ENCODE measurements around the gene MGAT5. TPM values are rescaled to one million over a fixed set of nuclear protein-coding genes. Genes with fewer than 3 reads are reported as not detected.

The MGAT5 gene
- total RNA-seq, 1 donor from 2014 or later: 98.7 TPM

GRCh38 chr2:134412639-134412999 is 158.7 kb downstream of the MGAT5 start:
- Histone ChIP-seq H3K4me3 (no peak overlapping the region), H3K4me1 (peaks cover 47% of the 10 kb centered on the region), H3K9me3 (replicated peaks) (no peaks in the 10 kb centered on the region), H3K36me3 (peaks cover 3% of the 10 kb centered on the region), H3K27ac (replicated peaks) (no peak overlapping the region), H3K27me3 (ENCODE audit: low read depth) (no peaks in the 10 kb centered on the region)
- intact Hi-C loops (cut with micrococcal nuclease): loop anchor here (10.0 kb wide), 1 partner anchor 168 kb away; no protein-coding TSS in a partner anchor
- TF ChIP-seq, protein P1, sequence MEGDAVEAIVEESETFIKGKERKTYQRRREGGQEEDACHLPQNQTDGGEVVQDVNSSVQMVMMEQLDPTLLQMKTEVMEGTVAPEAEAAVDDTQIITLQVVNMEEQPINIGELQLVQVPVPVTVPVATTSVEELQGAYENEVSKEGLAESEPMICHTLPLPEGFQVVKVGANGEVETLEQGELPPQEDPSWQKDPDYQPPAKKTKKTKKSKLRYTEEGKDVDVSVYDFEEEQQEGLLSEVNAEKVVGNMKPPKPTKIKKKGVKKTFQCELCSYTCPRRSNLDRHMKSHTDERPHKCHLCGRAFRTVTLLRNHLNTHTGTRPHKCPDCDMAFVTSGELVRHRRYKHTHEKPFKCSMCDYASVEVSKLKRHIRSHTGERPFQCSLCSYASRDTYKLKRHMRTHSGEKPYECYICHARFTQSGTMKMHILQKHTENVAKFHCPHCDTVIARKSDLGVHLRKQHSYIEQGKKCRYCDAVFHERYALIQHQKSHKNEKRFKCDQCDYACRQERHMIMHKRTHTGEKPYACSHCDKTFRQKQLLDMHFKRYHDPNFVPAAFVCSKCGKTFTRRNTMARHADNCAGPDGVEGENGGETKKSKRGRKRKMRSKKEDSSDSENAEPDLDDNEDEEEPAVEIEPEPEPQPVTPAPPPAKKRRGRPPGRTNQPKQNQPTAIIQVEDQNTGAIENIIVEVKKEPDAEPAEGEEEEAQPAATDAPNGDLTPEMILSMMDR (IDR thresholded peaks at IDR 0.05; ENCODE audit: borderline replicate concordance): no peak
- no peak for DNase-seq

GRCh38 chr2:134413430-134413829 is 159.6 kb downstream of the MGAT5 start:
- no peak overlapping the region for H3K4me3 ChIP-seq
- peaks cover 39% of the 10 kb centered on the region for H3K4me1 ChIP-seq
- H3K9me3 ChIP-seq (replicated peaks): no peaks in the 10 kb centered on the region
- peaks cover 3% of the 10 kb centered on the region for H3K36me3 ChIP-seq
- no peaks in the 10 kb centered on the region for H3K27me3 ChIP-seq (ENCODE audit: low read depth)
- intact Hi-C loops (cut with micrococcal nuclease): loop anchor here (10.0 kb wide), 1 partner anchor 169 kb away; no protein-coding TSS in a partner anchor
- H3K27ac ChIP-seq (replicated peaks): no peak overlapping the region
- DNase-seq: no peak
- TF ChIP-seq, protein P1 (IDR thresholded peaks at IDR 0.05; ENCODE audit: borderline replicate concordance): no peak

- TF ChIP-seq, protein P1 (IDR thresholded peaks at IDR 0.05; ENCODE audit: borderline replicate concordance): no peak
- no peak for DNase-seq
- no peak overlapping the region for H3K4me3 ChIP-seq
- H3K27me3 ChIP-seq (ENCODE audit: low read depth): no peaks in the 10 kb centered on the region
- intact Hi-C loops (cut with micrococcal nuclease): loop anchor here (10.0 kb wide), 1 partner anchor 169 kb away; no protein-coding TSS in a partner anchor
- no peak overlapping the region for H3K27ac ChIP-seq (replicated peaks)
- H3K4me1 ChIP-seq: peaks cover 34% of the 10 kb centered on the region
- peaks cover 3% of the 10 kb centered on the region for H3K36me3 ChIP-seq
- H3K9me3 ChIP-seq (replicated peaks): no peaks in the 10 kb centered on the region
Measured at GRCh38 chr2:134413912-134414311, 160.0 kb downstream of the MGAT5 start.

DNA sequence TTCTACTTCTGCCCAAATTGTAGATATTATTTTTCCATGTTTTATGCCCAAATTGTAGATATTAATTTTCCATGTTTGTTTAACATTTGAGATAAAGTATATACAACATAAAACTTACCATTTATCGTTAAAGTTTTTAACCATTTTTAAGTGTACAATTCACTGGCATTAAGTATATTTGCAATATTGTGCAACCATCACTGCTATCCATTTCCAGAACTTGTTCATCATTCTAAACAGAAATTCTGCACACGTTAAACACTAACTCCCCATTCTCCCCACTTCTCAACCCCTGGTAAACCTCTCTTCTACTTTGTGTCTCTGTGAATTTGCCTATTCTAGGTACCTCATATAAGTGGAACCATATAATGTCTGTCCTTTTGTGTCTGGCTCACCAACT is 162.1 kb downstream of the MGAT5 start:
- no peak for DNase-seq
- intact Hi-C loops (cut with micrococcal nuclease): loop anchor here (10.0 kb wide), 1 partner anchor 171 kb away; no protein-coding TSS in a partner anchor
- Histone ChIP-seq H3K27me3 (ENCODE audit: low read depth) (no peaks in the 10 kb centered on the region), H3K4me1 (peaks cover 28% of the 10 kb centered on the region), H3K4me3 (no peak overlapping the region), H3K9me3 (replicated peaks) (no peaks in the 10 kb centered on the region), H3K27ac (replicated peaks) (no peak overlapping the region), H3K36me3 (peaks cover 3% of the 10 kb centered on the region)
- TF ChIP-seq, protein P1 (IDR thresholded peaks at IDR 0.05; ENCODE audit: borderline replicate concordance): no peak

DNA sequence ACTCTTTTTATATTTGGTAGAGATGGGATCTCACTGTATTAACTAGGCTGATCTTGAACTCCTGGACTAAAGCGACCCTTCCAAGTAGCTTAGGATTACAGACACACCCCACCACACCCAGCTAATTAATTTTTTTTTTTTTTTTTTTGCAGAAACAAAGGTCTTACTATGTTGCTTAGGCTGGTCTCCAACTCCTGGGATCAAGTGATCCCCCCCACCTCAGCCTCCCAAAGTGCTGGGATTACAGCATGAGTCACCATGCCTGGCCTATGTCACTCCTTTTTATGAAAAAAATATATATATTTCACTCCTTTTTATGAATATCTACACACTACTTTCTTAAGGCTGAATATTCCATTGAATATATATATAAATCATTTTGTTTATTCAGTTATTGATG is 162.8 kb downstream of the MGAT5 start:
- Histone ChIP-seq H3K4me3 (no peak overlapping the region), H3K27ac (replicated peaks) (no peak overlapping the region), H3K27me3 (ENCODE audit: low read depth) (no peaks in the 10 kb centered on the region), H3K9me3 (replicated peaks) (no peaks in the 10 kb centered on the region), H3K36me3 (peaks cover 3% of the 10 kb centered on the region), H3K4me1 (peaks cover 28% of the 10 kb centered on the region)
- intact Hi-C loops (cut with micrococcal nuclease): loop anchor here (10.0 kb wide), 1 partner anchor 172 kb away; no protein-coding TSS in a partner anchor
- TF ChIP-seq, protein P1 (IDR thresholded peaks at IDR 0.05; ENCODE audit: borderline replicate concordance): no peak
- DNase-seq: no peak

Measured in left ventricle myocardium inferior (tissue), 1 donor.